Tibial nerve (tissue), 4 donors: ENCODE data around the gene MPPE1.

Source experiments
- CTCF ChIP-seq, 5 experiments: fragments of 200-600 bp in 3 of 5; fragments of 450-650 bp in 2 of 5; sonication (generic) in 3 of 5; IDR thresholded peaks; one replicate each; pipeline ENCODE4 v1.5.1; 2016 to 2019; ENCODE audit warnings: antibody characterized with exemption in 5 of 5, mild to moderate bottlenecking in 3 of 5, moderate library complexity in 2 of 5
- EP300 ChIP-seq, 2 donors: sonication (generic); formaldehyde crosslinking; IDR thresholded peaks; one replicate each; pipeline ENCODE4 v1.6.1; 2017; ENCODE audit warnings: antibody characterized with exemption in 2 of 2, mild to moderate bottlenecking in 1 of 2

- TF ChIP-seq CTCF (IDR thresholded peaks at IDR 0.05) (no peak), EP300 (IDR thresholded peaks at IDR 0.05) (no peak)
Measured at GRCh38 chr18:11861583-11862288, 46.4 kb downstream of the MPPE1 start.
